Measurements from ENCODE around the gene TMEM259. TPM values are rescaled to one million over a fixed set of nuclear protein-coding genes. Genes with fewer than 3 reads are reported as not detected.
"Not testable (repeated sequence)": the region's sequence is repeated elsewhere in the genome, so short reads cannot be mapped to it uniquely, and the experiment has no call there.

Gene TMEM259
- total RNA-seq, 2 experiments from 2014 or later = 183 to 195 TPM

GRCh38 chr19:1027650-1028061 lies 6.7 kb upstream of the TMEM259 start:
- POLR2A ChIA-PET = no interaction called here
- Mint-ChIP-seq H3K27me3 (no peaks in the 10 kb centered on the region), H3K4me3 (peak overlapping the region; percentile 98), H3K4me1 (peaks cover 27% of the 10 kb centered on the region), H3K27ac (peak overlapping the region; percentile 93), H3K36me3 (ENCODE audit: low read depth) (peaks cover 29% of the 10 kb centered on the region), H3K9me3 (no peaks in the 10 kb centered on the region)
- CTCF ChIA-PET = interaction anchor here (0.6 to 2.7 kb wide), 10 partner anchors 9 to 426 kb away, joined by 3 to 15 read pairs (median 4); no protein-coding TSS in a partner anchor
- no peak for DNase-seq

GRCh38 chr19:1026783-1027649 lies 6.1 kb upstream of the TMEM259 start:
- H3K36me3 Mint-ChIP-seq (ENCODE audit: low read depth) = peaks cover 22% of the 10 kb centered on the region
- ChIA-PET POLR2A (interaction anchor here (0.7 kb wide), 1 partner anchor 242 kb away, joined by 3 read pairs; the partner anchor contains the start of gene CIRBP), CTCF (interaction anchor here (0.6 to 2.7 kb wide), 11 partner anchors 10 to 427 kb away, joined by 3 to 15 read pairs (median 3); no protein-coding TSS in a partner anchor)
- H3K27ac Mint-ChIP-seq = peak overlapping the region; percentile 93
- peak overlapping the region; percentile 98 for H3K4me3 Mint-ChIP-seq
- no peaks in the 10 kb centered on the region for H3K9me3 Mint-ChIP-seq
- no peaks in the 10 kb centered on the region for H3K27me3 Mint-ChIP-seq
- H3K4me1 Mint-ChIP-seq = peaks cover 21% of the 10 kb centered on the region
- peak; percentile 47 for DNase-seq

GRCh38 chr19:1025960-1026782 lies 5.2 kb upstream of the TMEM259 start, which contains the start of gene CNN2:
Gene CNN2, plus strand, starts transcription at chr19:1026608. Its CDS starts 54 bp downstream, at chr19:1026662.
- peaks cover 22% of the 10 kb centered on the region for H3K36me3 Mint-ChIP-seq (ENCODE audit: low read depth)
- peak; percentile 73 for DNase-seq
- no peaks in the 10 kb centered on the region for H3K9me3 Mint-ChIP-seq
- POLR2A ChIA-PET = interaction anchor here (0.5 to 0.8 kb wide), 3 partner anchors 54 to 117 kb away, joined by 3 read pairs; no protein-coding TSS in a partner anchor
- CTCF ChIA-PET = interaction anchor here (0.6 to 2.7 kb wide), 9 partner anchors 10 to 356 kb away, joined by 3 to 15 read pairs (median 3); partner anchors contain the start of gene ABCA7
- H3K4me1 Mint-ChIP-seq = peaks cover 29% of the 10 kb centered on the region
- no peaks in the 10 kb centered on the region for H3K27me3 Mint-ChIP-seq
- peak within 1 kb of the TSS; percentile 98 for H3K4me3 Mint-ChIP-seq
- peak within 1 kb of the TSS; percentile 93 for H3K27ac Mint-ChIP-seq

GRCh38 chr19:1025080-1025479 lies 4.2 kb upstream of the TMEM259 start:
- H3K27ac Mint-ChIP-seq, DNase-seq, H3K4me3 Mint-ChIP-seq, H3K9me3 Mint-ChIP-seq, H3K27me3 Mint-ChIP-seq, POLR2A ChIA-PET: not testable (repeated sequence)
- CTCF ChIA-PET = interaction anchor here (0.6 to 2.7 kb wide), 3 partner anchors 12 to 31 kb away, joined by 3 to 15 read pairs (median 4); partner anchors contain the start of gene ABCA7
- Mint-ChIP-seq H3K36me3 (ENCODE audit: low read depth) (peaks cover 15% of the 10 kb centered on the region), H3K4me1 (peaks cover 20% of the 10 kb centered on the region)

GRCh38 chr19:1023883-1024188 lies 2.9 kb upstream of the TMEM259 start:
- H3K27me3 Mint-ChIP-seq; H3K4me3 Mint-ChIP-seq; POLR2A ChIA-PET; H3K9me3 Mint-ChIP-seq; H3K36me3 Mint-ChIP-seq (ENCODE audit: low read depth); DNase-seq; CTCF ChIA-PET: not testable (repeated sequence)
- peak overlapping the region; percentile 31 for H3K27ac Mint-ChIP-seq
- peaks cover 17% of the 10 kb centered on the region for H3K4me1 Mint-ChIP-seq

GRCh38 chr19:1019980-1020867 lies 699 bp downstream of the TMEM259 start:
- H3K9me3 Mint-ChIP-seq = no peaks in the 10 kb centered on the region
- H3K27ac Mint-ChIP-seq = peak overlapping the region; percentile 91
- ChIA-PET POLR2A (interaction anchor here (1.1 kb wide), 2 partner anchors 10 to 55 kb away, joined by 3 to 4 read pairs; no protein-coding TSS in a partner anchor), CTCF (interaction anchor here (0.6 to 1.9 kb wide), 3 partner anchors 45 to 224 kb away, joined by 3 to 4 read pairs (median 4); no protein-coding TSS in a partner anchor)
- peaks cover 35% of the 10 kb centered on the region for H3K4me1 Mint-ChIP-seq
- no peaks in the 10 kb centered on the region for H3K27me3 Mint-ChIP-seq
- H3K4me3 Mint-ChIP-seq = peak overlapping the region; percentile 96
- DNase-seq = peak; percentile 47
- peaks cover 4% of the 10 kb centered on the region for H3K36me3 Mint-ChIP-seq (ENCODE audit: low read depth)

- peaks cover 35% of the 10 kb centered on the region for H3K4me1 Mint-ChIP-seq
- DNase-seq = no peak
- CTCF ChIA-PET = interaction anchor here (0.6 to 1.9 kb wide), 3 partner anchors 45 to 225 kb away, joined by 3 to 4 read pairs (median 4); no protein-coding TSS in a partner anchor
- H3K4me3 Mint-ChIP-seq = peak overlapping the region; percentile 96
- no peaks in the 10 kb centered on the region for H3K9me3 Mint-ChIP-seq
- peaks cover 4% of the 10 kb centered on the region for H3K36me3 Mint-ChIP-seq (ENCODE audit: low read depth)
- POLR2A ChIA-PET = interaction anchor here (1.1 kb wide), 1 partner anchor 11 kb away, joined by 3 read pairs; no protein-coding TSS in a partner anchor
- no peaks in the 10 kb centered on the region for H3K27me3 Mint-ChIP-seq
- H3K27ac Mint-ChIP-seq = peak overlapping the region; percentile 91
Measured at GRCh38 chr19:1019616-1019961, 1.3 kb downstream of the TMEM259 start.

GRCh38 chr19:1018932-1019615 lies 1.8 kb downstream of the TMEM259 start:
- peak overlapping the region; percentile 96 for H3K4me3 Mint-ChIP-seq
- H3K9me3 Mint-ChIP-seq = no peaks in the 10 kb centered on the region
- H3K27ac Mint-ChIP-seq = peak overlapping the region; percentile 72
- ChIA-PET POLR2A (no interaction called here), CTCF (interaction anchor here (0.6 to 1.9 kb wide), 4 partner anchors 46 to 1122 kb away, joined by 3 to 4 read pairs (median 4); no protein-coding TSS in a partner anchor)
- no peak for DNase-seq
- no peaks in the 10 kb centered on the region for H3K27me3 Mint-ChIP-seq
- H3K4me1 Mint-ChIP-seq = peaks cover 35% of the 10 kb centered on the region
- H3K36me3 Mint-ChIP-seq (ENCODE audit: low read depth) = peaks cover 4% of the 10 kb centered on the region

- peak overlapping the region; percentile 96 for H3K4me3 Mint-ChIP-seq
- H3K27me3 Mint-ChIP-seq = no peaks in the 10 kb centered on the region
- no peak for DNase-seq
- H3K4me1 Mint-ChIP-seq = peaks cover 33% of the 10 kb centered on the region
- H3K36me3 Mint-ChIP-seq (ENCODE audit: low read depth) = peaks cover 4% of the 10 kb centered on the region
- ChIA-PET POLR2A (no interaction called here), CTCF (interaction anchor here (1.9 kb wide), 1 partner anchor 46 kb away, joined by 4 read pairs; no protein-coding TSS in a partner anchor)
- H3K27ac Mint-ChIP-seq = peak overlapping the region; percentile 72
- no peaks in the 10 kb centered on the region for H3K9me3 Mint-ChIP-seq
Measured at GRCh38 chr19:1018393-1018792, 2.5 kb downstream of the TMEM259 start.

- CTCF ChIA-PET = no interaction called here
- peaks cover 4% of the 10 kb centered on the region for H3K36me3 Mint-ChIP-seq (ENCODE audit: low read depth)
- peaks cover 33% of the 10 kb centered on the region for H3K4me1 Mint-ChIP-seq
- no peak for DNase-seq
- no peak overlapping the region for H3K4me3 Mint-ChIP-seq
- H3K27me3 Mint-ChIP-seq = no peaks in the 10 kb centered on the region
- no peak overlapping the region for H3K27ac Mint-ChIP-seq
- POLR2A ChIA-PET = no interaction called here
- no peaks in the 10 kb centered on the region for H3K9me3 Mint-ChIP-seq
Measured at GRCh38 chr19:1017906-1018305, 3.0 kb downstream of the TMEM259 start.

GRCh38 chr19:1017115-1017905 lies 3.6 kb downstream of the TMEM259 start:
- Mint-ChIP-seq H3K27me3 (no peaks in the 10 kb centered on the region), H3K27ac (peak overlapping the region; percentile 57), H3K4me3 (no peak overlapping the region), H3K36me3 (ENCODE audit: low read depth) (peaks cover 4% of the 10 kb centered on the region), H3K9me3 (no peaks in the 10 kb centered on the region), H3K4me1 (peaks cover 33% of the 10 kb centered on the region)
- POLR2A ChIA-PET = no interaction called here
- CTCF ChIA-PET = interaction anchor here (0.6 to 1.3 kb wide), 2 partner anchors 50 to 60 kb away, joined by 3 to 4 read pairs; no protein-coding TSS in a partner anchor
- no peak for DNase-seq
